ENCODE results near the gene PARD3B. TPM values are rescaled to one million over a fixed set of nuclear protein-coding genes. Genes with fewer than 3 reads are reported as not detected.

PARD3B gene
- total and polyA plus RNA-seq, 5 donors = 3.0 to 18.6 (median 15.6) TPM

- DNase-seq (no peak), ATAC-seq (no peak)
- intact Hi-C loops (cut with DNase I) = no loop called here
- WGBS = 87% methylated on average over 2 of the region's 2 CpGs
- Histone ChIP-seq H3K4me3 (ENCODE audit: low read length) (no peak overlapping the region), H3K27ac (ENCODE audit: low read length) (no peak overlapping the region), H3K27me3 (ENCODE audit: control insufficient read depth, insufficient read depth) (no peaks in the 10 kb centered on the region), H3K4me1 (ENCODE audit: control insufficient read depth, insufficient read depth, low read length) (no peaks in the 10 kb centered on the region), H3K9me3 (ENCODE audit: control insufficient read depth, low read length) (no peaks in the 10 kb centered on the region)
Measured at GRCh38 chr2:204571911-204572310, 26.6 kb downstream of the PARD3B start.

- ATAC-seq (no peak), DNase-seq (no peak)
- WGBS = 95% methylated on average over 2 of the region's 2 CpGs
- Histone ChIP-seq H3K27me3 (ENCODE audit: control insufficient read depth, insufficient read depth) (no peaks in the 10 kb centered on the region), H3K4me1 (ENCODE audit: control insufficient read depth, insufficient read depth, low read length) (no peaks in the 10 kb centered on the region), H3K9me3 (ENCODE audit: control insufficient read depth, low read length) (no peaks in the 10 kb centered on the region), H3K4me3 (ENCODE audit: low read length) (no peak overlapping the region), H3K27ac (ENCODE audit: low read length) (no peak overlapping the region)
- intact Hi-C loops (cut with DNase I) = no loop called here
Measured at GRCh38 chr2:204573221-204573620, 27.9 kb downstream of the PARD3B start.

- Histone ChIP-seq H3K9me3 (ENCODE audit: control insufficient read depth, low read length) (no peaks in the 10 kb centered on the region), H3K4me3 (ENCODE audit: low read length) (no peak overlapping the region), H3K27me3 (ENCODE audit: control insufficient read depth, insufficient read depth) (no peaks in the 10 kb centered on the region), H3K4me1 (ENCODE audit: control insufficient read depth, insufficient read depth, low read length) (no peaks in the 10 kb centered on the region), H3K27ac (ENCODE audit: low read length) (no peak overlapping the region)
- ATAC-seq (no peak), DNase-seq (no peak)
- intact Hi-C loops (cut with DNase I) = no loop called here
- 61% methylated on average over 4 of the region's 4 CpGs for WGBS
Measured at GRCh38 chr2:204574486-204574885, 29.2 kb downstream of the PARD3B start.

GRCh38 chr2:204575463-204575862, 30.2 kb downstream of the PARD3B start:
- DNase-seq (no peak), ATAC-seq (no peak)
- Histone ChIP-seq H3K9me3 (ENCODE audit: control insufficient read depth, low read length) (no peaks in the 10 kb centered on the region), H3K27me3 (ENCODE audit: control insufficient read depth, insufficient read depth) (no peaks in the 10 kb centered on the region), H3K4me3 (ENCODE audit: low read length) (no peak overlapping the region), H3K27ac (ENCODE audit: low read length) (no peak overlapping the region), H3K4me1 (ENCODE audit: control insufficient read depth, insufficient read depth, low read length) (no peaks in the 10 kb centered on the region)
- intact Hi-C loops (cut with DNase I) = no loop called here
- 92% methylated on average over 3 of the region's 3 CpGs for WGBS

- H3K4me3 ChIP-seq (ENCODE audit: low read length) = no peak overlapping the region
- no peaks in the 10 kb centered on the region for H3K27me3 ChIP-seq (ENCODE audit: control insufficient read depth, insufficient read depth)
- intact Hi-C loops (cut with DNase I) = no loop called here
- H3K4me1 ChIP-seq (ENCODE audit: control insufficient read depth, insufficient read depth, low read length) = no peaks in the 10 kb centered on the region
- 96% methylated on average over 6 of the region's 6 CpGs for WGBS
- no peak for DNase-seq
- no peak overlapping the region for H3K27ac ChIP-seq (ENCODE audit: low read length)
- H3K9me3 ChIP-seq (ENCODE audit: control insufficient read depth, low read length) = no peaks in the 10 kb centered on the region
- ATAC-seq = no peak
Measured at GRCh38 chr2:204576362-204576979, 31.2 kb downstream of the PARD3B start.

- Histone ChIP-seq H3K9me3 (ENCODE audit: control insufficient read depth, low read length) (no peaks in the 10 kb centered on the region), H3K27ac (ENCODE audit: low read length) (no peak overlapping the region), H3K27me3 (ENCODE audit: control insufficient read depth, insufficient read depth) (no peaks in the 10 kb centered on the region), H3K4me3 (ENCODE audit: low read length) (no peak overlapping the region), H3K4me1 (ENCODE audit: control insufficient read depth, insufficient read depth, low read length) (no peaks in the 10 kb centered on the region)
- intact Hi-C loops (cut with DNase I) = no loop called here
- DNase-seq (no peak), ATAC-seq (no peak)
- 94% methylated on average over 11 of the region's 11 CpGs for whole genome bisulfite sequencing
Measured at GRCh38 chr2:204578928-204579598, 33.8 kb downstream of the PARD3B start.

GRCh38 chr2:204581946-204582345, 36.7 kb downstream of the PARD3B start:
- ATAC-seq (no peak), DNase-seq (no peak)
- Histone ChIP-seq H3K9me3 (ENCODE audit: control insufficient read depth, low read length) (no peaks in the 10 kb centered on the region), H3K4me1 (ENCODE audit: control insufficient read depth, insufficient read depth, low read length) (no peaks in the 10 kb centered on the region), H3K4me3 (ENCODE audit: low read length) (no peak overlapping the region), H3K27ac (ENCODE audit: low read length) (no peak overlapping the region), H3K27me3 (ENCODE audit: control insufficient read depth, insufficient read depth) (no peaks in the 10 kb centered on the region)
- intact Hi-C loops (cut with DNase I) = no loop called here
- 66% methylated on average over 4 of the region's 4 CpGs for WGBS

GRCh38 chr2:204583773-204584172, 38.5 kb downstream of the PARD3B start:
- Histone ChIP-seq H3K27me3 (ENCODE audit: control insufficient read depth, insufficient read depth) (no peaks in the 10 kb centered on the region), H3K27ac (ENCODE audit: low read length) (no peak overlapping the region), H3K4me3 (ENCODE audit: low read length) (no peak overlapping the region), H3K9me3 (ENCODE audit: control insufficient read depth, low read length) (no peaks in the 10 kb centered on the region), H3K4me1 (ENCODE audit: control insufficient read depth, insufficient read depth, low read length) (no peaks in the 10 kb centered on the region)
- ATAC-seq = no peak
- WGBS = 94% methylated on average over 2 of the region's 2 CpGs
- no peak for DNase-seq
- intact Hi-C loops (cut with DNase I) = no loop called here

- Histone ChIP-seq H3K9me3 (ENCODE audit: control insufficient read depth, low read length) (no peaks in the 10 kb centered on the region), H3K27ac (ENCODE audit: low read length) (no peak overlapping the region), H3K4me1 (ENCODE audit: control insufficient read depth, insufficient read depth, low read length) (no peaks in the 10 kb centered on the region), H3K27me3 (ENCODE audit: control insufficient read depth, insufficient read depth) (no peaks in the 10 kb centered on the region), H3K4me3 (ENCODE audit: low read length) (no peak overlapping the region)
- ATAC-seq = no peak
- WGBS = 94% methylated on average over 1 of the region's 1 CpG
- intact Hi-C loops (cut with DNase I) = no loop called here
- DNase-seq = no peak
Measured at GRCh38 chr2:204585930-204586329, 40.7 kb downstream of the PARD3B start.

GRCh38 chr2:204586444-204587180, 41.3 kb downstream of the PARD3B start:
- H3K27me3 ChIP-seq (ENCODE audit: control insufficient read depth, insufficient read depth) = no peaks in the 10 kb centered on the region
- whole genome bisulfite sequencing = 91% methylated on average over 7 of the region's 7 CpGs
- H3K27ac ChIP-seq (ENCODE audit: low read length) = no peak overlapping the region
- intact Hi-C loops (cut with DNase I) = no loop called here
- H3K4me3 ChIP-seq (ENCODE audit: low read length) = no peak overlapping the region
- no peaks in the 10 kb centered on the region for H3K9me3 ChIP-seq (ENCODE audit: control insufficient read depth, low read length)
- no peaks in the 10 kb centered on the region for H3K4me1 ChIP-seq (ENCODE audit: control insufficient read depth, insufficient read depth, low read length)
- ATAC-seq = no peak
- no peak for DNase-seq

- no peak for DNase-seq
- WGBS = 91% methylated on average over 3 of the region's 3 CpGs
- intact Hi-C loops (cut with DNase I) = no loop called here
- Histone ChIP-seq H3K27me3 (ENCODE audit: control insufficient read depth, insufficient read depth) (no peaks in the 10 kb centered on the region), H3K4me3 (ENCODE audit: low read length) (no peak overlapping the region), H3K4me1 (ENCODE audit: control insufficient read depth, insufficient read depth, low read length) (no peaks in the 10 kb centered on the region), H3K27ac (ENCODE audit: low read length) (no peak overlapping the region), H3K9me3 (ENCODE audit: control insufficient read depth, low read length) (no peaks in the 10 kb centered on the region)
- no peak for ATAC-seq
Measured at GRCh38 chr2:204590063-204590462, 44.8 kb downstream of the PARD3B start.

Measured in right cardiac atrium (tissue), 5 donors.